LoVo (cell line): ENCODE data around the gene ADGRG3.

ENCODE experiments used
- DNase-seq: peaks from one replicate; pipeline ENCODE4 v3.0.0-alpha.2; 2016; ENCODE audit warnings: low spot score

The ADGRG3 gene

GRCh38 chr16:57646388-57647039, 21.6 kb upstream of the ADGRG3 start:
- no peak for DNase-seq

GRCh38 chr16:57647136-57647875, 20.8 kb upstream of the ADGRG3 start:
- no peak for DNase-seq

- no peak for DNase-seq
Observed at GRCh38 chr16:57648125-57648524, 20.0 kb upstream of the ADGRG3 start.

GRCh38 chr16:57648581-57649442, 19.3 kb upstream of the ADGRG3 start:
- peak; percentile 80 for DNase-seq

- DNase-seq: no peak
Observed at GRCh38 chr16:57649443-57649751, 18.7 kb upstream of the ADGRG3 start.

- DNase-seq: no peak
Observed at GRCh38 chr16:57649846-57650245, 18.3 kb upstream of the ADGRG3 start.

GRCh38 chr16:57651344-57652333, 16.5 kb upstream of the ADGRG3 start:
- no peak for DNase-seq

GRCh38 chr16:57652695-57653471, 15.2 kb upstream of the ADGRG3 start:
- no peak for DNase-seq

- DNase-seq: no peak
Observed at GRCh38 chr16:57653936-57654335, 14.2 kb upstream of the ADGRG3 start.

- no peak for DNase-seq
Observed at GRCh38 chr16:57656342-57656955, 11.7 kb upstream of the ADGRG3 start.

GRCh38 chr16:57657228-57657627, 10.9 kb upstream of the ADGRG3 start:
- DNase-seq: no peak

- no peak for DNase-seq
Observed at GRCh38 chr16:57658130-57658877, 9.8 kb upstream of the ADGRG3 start.

GRCh38 chr16:57658878-57659674, 9.0 kb upstream of the ADGRG3 start:
- DNase-seq: no peak

- no peak for DNase-seq
Observed at GRCh38 chr16:57660715-57661463, 7.2 kb upstream of the ADGRG3 start.

GRCh38 chr16:57661510-57661909, 6.6 kb upstream of the ADGRG3 start:
- no peak for DNase-seq

- no peak for DNase-seq
Observed at GRCh38 chr16:57661936-57662906, 5.9 kb upstream of the ADGRG3 start.

- no peak for DNase-seq
Observed at GRCh38 chr16:57663436-57663835, 4.7 kb upstream of the ADGRG3 start.
